ENCODE data around the gene FOXP3.

GRCh38 chrX:49287665-49288064, 23.2 kb upstream of the FOXP3 start:
- TF ChIP-seq, protein P1, sequence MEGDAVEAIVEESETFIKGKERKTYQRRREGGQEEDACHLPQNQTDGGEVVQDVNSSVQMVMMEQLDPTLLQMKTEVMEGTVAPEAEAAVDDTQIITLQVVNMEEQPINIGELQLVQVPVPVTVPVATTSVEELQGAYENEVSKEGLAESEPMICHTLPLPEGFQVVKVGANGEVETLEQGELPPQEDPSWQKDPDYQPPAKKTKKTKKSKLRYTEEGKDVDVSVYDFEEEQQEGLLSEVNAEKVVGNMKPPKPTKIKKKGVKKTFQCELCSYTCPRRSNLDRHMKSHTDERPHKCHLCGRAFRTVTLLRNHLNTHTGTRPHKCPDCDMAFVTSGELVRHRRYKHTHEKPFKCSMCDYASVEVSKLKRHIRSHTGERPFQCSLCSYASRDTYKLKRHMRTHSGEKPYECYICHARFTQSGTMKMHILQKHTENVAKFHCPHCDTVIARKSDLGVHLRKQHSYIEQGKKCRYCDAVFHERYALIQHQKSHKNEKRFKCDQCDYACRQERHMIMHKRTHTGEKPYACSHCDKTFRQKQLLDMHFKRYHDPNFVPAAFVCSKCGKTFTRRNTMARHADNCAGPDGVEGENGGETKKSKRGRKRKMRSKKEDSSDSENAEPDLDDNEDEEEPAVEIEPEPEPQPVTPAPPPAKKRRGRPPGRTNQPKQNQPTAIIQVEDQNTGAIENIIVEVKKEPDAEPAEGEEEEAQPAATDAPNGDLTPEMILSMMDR (conservative IDR thresholded peaks at IDR 0.05; ENCODE audit: low read depth, low read length), result no peak
- TF ChIP-seq EZH2 (IDR thresholded peaks at IDR 0.05; ENCODE audit: borderline replicate concordance, low read depth, low read length, poor library complexity, severe bottlenecking), result no peak

Measured in A673 (cell line).